ENCODE measurements around the gene HSPA4L. TPM values are rescaled to one million over a fixed set of nuclear protein-coding genes. Genes with fewer than 3 reads are reported as not detected.

Gene HSPA4L
- total RNA-seq = 2.3 and 4.1 TPM in 2 replicates

DNA sequence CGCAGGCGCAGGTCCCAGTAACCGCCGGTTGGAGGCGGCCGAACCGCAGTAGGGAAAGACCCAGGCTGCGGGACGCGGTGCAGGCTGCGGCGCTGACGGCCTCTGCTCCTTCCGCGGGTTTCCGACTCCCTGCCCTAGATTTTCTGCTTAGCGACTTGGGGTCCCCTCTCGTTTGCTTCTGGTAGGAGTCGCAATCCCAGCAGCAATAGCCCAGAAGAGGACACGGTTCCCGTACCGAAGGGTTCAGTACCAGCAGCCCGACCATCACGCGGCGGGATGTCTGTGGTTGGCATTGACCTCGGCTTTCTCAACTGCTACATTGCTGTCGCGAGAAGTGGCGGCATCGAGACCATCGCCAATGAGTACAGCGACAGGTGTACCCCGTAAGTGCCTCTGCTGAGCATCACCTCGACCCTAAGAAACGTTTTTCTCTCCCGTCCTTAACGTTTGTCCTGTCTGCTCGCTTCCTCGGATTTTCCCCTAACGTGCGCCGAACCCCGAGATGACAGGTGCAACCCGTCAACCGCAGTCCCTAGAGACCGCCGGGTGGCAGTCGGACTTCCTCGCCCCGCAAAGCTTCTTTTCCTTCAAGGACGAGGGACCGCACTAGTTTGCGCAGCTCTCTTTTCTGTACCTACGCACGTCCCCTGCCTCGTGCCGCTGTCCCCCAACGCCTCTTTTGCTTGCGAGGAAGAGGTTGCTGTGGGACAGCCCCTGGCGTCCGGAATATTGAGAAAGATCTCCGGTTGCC, at the start of gene HSPA4L:
HSPA4L (plus strand) TSS at position 48 of the 751 bp plus-strand sequence; CDS start at position 277, 229 bp downstream.

DNA sequence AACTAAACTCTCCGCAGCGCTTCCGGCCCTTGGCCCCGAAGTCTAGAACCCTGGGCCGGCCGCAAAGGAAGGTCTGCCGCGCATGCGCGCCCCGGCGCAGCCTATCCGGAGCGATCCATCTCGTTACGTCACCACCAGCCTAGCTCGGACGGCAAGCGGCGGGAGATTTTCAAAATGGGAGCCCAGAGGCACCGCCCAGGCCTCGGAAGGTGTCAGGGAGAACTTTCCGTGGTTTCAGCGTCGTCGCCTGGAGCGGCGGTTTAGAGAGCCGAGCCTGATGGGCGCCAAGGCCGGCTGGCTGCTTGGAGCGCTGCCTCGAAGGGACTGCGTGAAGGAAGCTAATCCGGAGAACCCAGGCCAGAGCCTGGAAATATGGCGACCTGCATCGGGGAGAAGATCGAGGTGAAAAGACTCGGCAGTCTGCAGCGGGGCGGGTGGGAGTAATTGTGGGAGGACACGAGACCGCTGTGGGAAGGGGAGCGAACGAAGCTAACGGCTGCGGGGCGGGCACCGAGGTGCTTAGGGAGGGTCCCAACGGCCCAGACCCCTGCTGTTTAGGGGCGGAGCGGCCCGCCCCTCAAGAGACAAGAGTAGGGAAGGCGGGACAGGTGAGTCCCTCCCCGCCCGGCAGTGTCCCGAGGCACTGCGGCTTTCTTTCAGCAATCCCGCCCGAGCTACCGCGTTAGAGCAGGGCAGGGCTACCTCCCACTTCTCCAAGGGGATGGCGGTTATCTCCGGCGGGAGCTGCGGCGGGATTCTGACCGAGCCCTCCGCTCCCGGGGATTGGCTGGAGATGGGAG, 98.8 kb downstream of the HSPA4L start, which contains the start of gene PLK4:
PLK4 (plus strand) TSS at position 131 of the 800 bp plus-strand sequence; CDS start at position 373, 242 bp downstream.

Other genes starting within 250 kb of the HSPA4L start
- 1.5 and 2.3 TPM in 2 replicates for gene INTU, start 149.4 kb upstream of the HSPA4L start, total RNA-seq
- not detected in 2 replicates for gene SLC25A31, start 51.9 kb upstream of the HSPA4L start, total RNA-seq
- 1.5 and 21.7 TPM in 2 replicates for gene PLK4, start 98.6 kb downstream of the HSPA4L start, total RNA-seq
- gene MFSD8, start 182.9 kb downstream of the HSPA4L start, total RNA-seq = 4.2 and 8.7 TPM in 2 replicates
- gene ABHD18, start 183.1 kb downstream of the HSPA4L start, total RNA-seq = 4.9 and 6.1 TPM in 2 replicates